Measurements from ENCODE around the gene CNST.

CNST gene, protein sequence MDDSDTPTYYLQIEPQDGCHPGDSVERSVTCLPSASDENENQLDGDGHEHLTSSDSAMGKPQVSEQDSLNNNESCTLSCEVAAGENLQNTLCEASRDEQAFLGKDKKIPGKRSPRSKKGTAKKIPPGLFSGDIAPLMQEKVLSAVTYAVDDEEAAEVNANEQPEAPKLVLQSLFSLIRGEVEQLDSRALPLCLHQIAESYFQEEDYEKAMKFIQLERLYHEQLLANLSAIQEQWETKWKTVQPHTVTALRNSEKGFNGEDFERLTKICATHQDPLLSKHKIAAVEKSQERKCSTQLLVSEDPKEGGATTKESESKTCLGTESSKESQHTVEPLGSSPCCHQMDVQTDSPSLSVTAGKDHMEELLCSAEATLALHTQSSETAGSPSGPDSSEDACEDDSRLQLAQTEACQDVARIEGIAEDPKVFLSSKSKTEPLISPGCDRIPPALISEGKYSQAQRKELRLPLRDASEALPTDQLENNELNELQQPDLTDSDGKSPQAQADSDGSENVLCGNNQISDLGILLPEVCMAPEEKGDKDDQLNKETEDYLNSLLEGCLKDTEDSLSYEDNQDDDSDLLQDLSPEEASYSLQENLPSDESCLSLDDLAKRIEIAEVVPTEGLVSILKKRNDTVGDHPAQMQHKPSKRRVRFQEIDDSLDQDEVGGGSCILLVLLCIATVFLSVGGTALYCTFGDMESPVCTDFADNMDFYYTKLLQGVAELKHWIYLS

GRCh38 chr1:246566128-246566812 is at the start of gene CNST, which contains the start of gene TFB2M:
TSS of gene CNST (plus strand) at chr1:246566456. CDS start at chr1:246591563, 25,107 bp downstream.
TSS of gene TFB2M (minus strand) at chr1:246566261. CDS start at chr1:246566138, 123 bp downstream.
- peak; percentile 99 for DNase-seq (ENCODE audit: low spot score)

DNA sequence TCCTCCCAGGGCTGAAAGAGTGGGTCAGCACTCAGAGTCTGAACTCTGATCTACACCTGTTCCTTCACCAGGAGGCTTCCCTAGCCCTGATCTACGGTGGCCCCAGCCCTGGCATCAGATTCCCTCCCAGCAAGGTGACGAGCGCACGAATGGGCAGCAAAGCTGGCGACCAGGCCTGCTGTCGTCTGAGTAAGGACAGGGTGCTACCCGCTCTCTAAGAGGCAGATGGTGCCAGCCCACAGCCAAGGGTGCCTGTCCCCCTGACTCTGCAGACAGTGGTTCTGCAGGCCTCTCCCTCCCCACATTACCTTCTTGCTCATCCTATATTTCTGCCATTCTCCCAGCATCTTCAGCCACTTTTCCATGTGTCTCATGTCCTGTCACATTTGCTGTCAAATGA is 48.9 kb upstream of the CNST start:
- DNase-seq (ENCODE audit: low spot score): no peak

- DNase-seq (ENCODE audit: low spot score): no peak
These were observed 47.6 kb upstream of the CNST start for GRCh38 chr1:246518456-246519205.

DNA sequence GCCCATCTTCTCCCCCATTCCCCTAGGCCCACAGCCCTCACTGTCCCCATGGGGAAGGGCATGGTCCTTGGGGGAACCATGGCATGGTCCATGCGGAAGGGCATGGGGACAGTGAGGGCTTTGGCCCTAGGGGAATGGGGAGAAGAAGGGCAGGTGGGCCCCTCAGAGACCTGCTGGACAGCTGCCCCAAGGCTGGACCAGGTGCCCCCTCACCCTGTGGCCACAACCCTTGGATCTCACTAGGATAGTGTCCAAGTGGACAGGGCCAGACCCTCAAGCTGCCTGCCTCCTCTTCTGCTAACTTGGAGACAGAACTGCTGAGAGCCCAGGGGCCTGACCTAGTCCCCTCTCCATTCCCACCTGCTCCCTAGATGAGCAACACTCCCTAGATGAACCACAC is 46.7 kb upstream of the CNST start:
- DNase-seq (ENCODE audit: low spot score): no peak

DNA sequence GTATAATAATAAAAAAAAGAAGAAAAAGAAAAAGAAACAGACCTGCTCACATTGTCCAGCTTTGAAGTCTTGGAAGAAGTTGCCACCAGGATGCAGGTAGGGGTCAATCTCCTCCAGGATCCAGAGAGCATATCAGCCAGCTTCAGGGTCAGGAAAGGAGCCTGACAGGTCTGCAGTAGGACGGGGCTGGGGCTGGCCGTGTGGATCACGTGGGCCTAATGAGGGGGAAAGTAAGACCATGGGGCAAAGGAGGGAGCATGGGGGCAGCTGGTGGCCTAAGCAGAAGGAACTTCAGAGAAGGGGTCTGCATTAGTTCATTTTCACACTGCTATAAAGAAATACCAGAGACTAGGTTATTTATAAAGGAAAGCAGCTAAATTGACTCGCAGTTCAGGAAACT is 39.9 kb upstream of the CNST start:
- no peak for DNase-seq (ENCODE audit: low spot score)

GRCh38 chr1:246526915-246527314 is 39.3 kb upstream of the CNST start:
- DNase-seq (ENCODE audit: low spot score): no peak

DNA sequence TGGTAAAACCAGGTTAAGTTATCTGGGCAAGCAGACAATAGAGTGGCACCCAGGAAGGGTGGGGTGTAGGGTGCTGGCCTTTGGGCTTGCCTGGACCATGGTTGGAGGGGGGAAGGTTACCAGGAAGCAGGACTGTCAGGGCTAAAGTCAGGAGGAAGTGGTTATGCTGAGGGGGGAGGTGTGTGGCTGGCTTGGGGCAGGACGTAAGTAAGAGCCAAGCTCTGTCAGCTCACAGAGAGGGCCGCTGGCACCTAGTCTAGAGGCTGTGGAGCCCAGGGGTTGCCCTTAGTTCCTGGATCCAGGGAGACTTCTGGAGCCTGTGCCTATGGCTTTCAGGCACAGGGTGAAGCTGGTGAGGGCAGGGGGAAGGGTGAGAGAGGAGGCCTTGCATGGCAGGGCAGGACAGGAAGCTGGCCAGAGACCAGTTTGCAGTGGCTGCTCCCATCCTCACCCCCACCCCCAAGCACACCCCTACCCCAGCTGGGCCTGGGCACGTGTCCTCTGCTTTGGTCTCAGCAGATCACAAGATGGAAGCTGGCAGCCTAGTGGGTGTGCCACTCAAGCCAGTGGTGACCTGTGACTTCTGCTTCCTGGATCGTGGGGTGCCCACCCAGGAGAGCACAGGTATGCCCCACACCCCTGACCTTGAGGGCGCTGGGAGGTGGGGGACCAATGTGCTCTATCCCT is 38.7 kb upstream of the CNST start:
- DNase-seq (ENCODE audit: low spot score): no peak

GRCh38 chr1:246528933-246529731 is 37.1 kb upstream of the CNST start:
- DNase-seq (ENCODE audit: low spot score): no peak

- DNase-seq (ENCODE audit: low spot score): no peak
These were observed 35.8 kb upstream of the CNST start for GRCh38 chr1:246530482-246530881.

DNA sequence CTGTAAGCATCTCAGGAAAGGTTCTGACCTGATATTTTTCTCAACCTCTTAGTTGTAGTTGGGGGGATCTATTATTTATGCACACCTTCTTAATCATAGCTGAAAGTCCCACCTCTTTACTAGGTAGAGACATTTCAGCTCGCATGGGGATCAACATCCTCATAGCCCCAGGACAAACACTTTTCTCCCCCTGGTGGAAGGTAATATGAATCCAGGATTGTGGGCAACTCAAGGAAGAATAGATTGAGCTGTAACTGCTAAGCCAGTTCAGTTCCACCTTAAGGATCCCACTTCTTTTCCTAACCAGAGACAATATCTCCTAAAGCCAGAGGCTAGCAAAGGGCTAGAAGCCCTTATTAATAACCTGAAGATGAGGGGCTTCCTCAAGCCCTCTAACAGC is 33.7 kb upstream of the CNST start:
- no peak for DNase-seq (ENCODE audit: low spot score)

- no peak for DNase-seq (ENCODE audit: low spot score)
These were observed 32.8 kb upstream of the CNST start for GRCh38 chr1:246533371-246533905.

GRCh38 chr1:246534114-246534513 is 32.1 kb upstream of the CNST start:
- no peak for DNase-seq (ENCODE audit: low spot score)

DNA sequence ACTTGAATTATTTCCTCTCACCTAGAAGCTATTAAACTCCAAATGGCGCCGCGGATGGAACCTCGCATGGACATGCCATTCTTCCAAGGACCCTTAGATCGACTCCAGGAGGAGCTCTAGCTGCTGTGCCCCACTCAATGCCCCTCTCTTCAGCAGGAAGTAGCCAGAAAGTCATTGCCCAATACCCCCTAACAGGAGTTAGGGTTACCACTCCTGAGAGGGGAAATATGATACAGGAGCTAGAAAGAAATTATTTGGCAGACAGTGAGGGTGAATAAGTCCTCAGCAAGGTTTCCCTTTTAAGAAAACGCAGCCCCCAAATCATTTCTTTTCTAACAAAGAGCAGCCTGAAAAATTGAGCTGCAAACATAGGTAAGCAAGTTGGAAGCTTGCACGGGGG is 28.8 kb upstream of the CNST start:
- no peak for DNase-seq (ENCODE audit: low spot score)

DNA sequence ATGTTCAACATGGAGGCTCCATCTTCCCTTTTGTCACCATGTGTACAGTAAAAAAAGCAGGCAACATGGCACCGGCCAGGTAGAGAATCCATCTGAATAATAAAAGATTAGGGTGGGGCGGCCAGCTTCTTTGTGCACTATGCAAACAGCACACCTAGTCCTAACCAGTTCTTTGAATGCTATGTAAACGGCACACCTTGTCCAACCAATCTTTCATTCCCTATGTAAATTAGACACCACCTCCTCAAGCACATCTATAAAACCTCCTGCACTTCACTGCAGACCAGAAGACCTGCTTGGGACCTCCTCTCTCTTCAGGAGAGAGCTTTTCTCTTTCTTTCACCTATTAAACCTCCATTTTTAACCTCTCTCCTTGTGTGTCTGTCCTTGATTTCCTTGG is 28.4 kb upstream of the CNST start:
- no peak for DNase-seq (ENCODE audit: low spot score)

DNA sequence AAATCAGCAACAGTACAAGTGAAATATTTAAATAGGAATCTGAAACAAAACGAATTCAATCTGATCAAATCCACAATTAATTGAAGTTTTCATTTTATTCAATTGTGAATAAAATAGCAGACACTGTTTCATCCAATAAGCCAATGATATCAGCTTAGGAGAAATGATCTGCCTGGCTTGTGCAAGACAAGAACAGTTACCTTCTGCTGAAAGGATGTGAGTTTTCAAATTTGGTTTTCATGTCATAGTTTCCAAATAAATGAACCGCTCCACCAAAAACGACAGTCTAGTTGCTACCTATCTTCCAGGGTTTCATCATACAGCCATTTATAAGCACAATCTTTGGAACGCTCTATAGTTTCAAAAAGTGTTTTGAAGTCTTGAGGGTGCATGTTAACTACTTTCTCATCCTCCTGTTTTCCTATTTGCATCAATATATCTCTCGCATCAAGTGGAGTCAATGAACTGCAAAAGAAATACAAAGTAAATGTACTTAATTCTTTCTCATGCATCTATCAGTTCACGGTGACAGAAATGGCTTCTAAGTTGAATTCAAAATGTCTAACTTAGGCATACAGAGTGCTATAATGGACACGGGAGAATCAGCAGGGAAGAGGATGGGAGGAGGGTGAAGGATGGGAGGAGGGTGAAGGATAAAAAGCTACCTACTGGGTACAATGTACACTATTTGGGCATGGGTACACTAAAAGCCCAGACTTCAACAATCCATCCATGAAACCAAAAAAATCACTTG is 25.3 kb upstream of the CNST start:
- no peak for DNase-seq (ENCODE audit: low spot score)

DNA sequence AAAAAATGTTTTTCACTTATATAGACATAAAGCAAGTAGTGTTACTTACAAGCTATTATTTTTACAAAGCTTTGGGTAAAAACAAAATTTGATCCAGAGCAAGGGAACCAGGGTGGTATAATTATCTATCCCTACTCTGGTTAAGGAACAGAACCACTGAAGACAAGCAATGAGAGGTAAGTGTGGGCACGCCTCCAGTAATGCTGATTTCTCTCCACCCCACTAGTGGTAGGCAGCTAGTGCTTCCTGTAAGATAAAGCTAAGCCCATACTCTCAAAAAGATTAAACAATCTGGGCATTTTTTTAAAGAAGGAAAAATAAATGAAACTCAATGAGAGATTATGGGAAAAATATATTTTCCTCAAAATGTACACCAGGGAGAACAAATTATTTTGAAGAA is 22.3 kb upstream of the CNST start:
- DNase-seq (ENCODE audit: low spot score): no peak

- DNase-seq (ENCODE audit: low spot score): no peak
These were observed 16.6 kb upstream of the CNST start for GRCh38 chr1:246549665-246550064.

GRCh38 chr1:246550402-246550801 is 15.9 kb upstream of the CNST start:
- no peak for DNase-seq (ENCODE audit: low spot score)

DNA sequence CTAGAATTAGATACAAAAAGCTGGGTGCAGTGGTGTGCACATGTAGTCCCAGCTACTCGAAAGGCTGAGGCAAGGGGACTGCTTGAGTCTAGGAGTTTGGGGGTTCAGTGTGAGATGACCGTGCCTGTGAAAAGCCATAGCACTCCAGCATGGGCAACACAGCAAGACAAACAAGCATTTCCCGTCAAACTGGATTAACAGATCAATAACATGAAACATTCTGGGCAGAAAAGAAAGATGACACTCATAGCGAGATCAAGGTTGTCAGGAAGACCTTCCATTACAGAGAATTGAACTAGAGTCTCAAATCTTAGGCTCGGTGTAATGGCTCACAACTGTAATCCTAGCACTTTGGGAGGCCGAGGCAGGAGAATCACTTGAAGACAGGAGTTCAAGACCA is 14.1 kb upstream of the CNST start:
- no peak for DNase-seq (ENCODE audit: low spot score)

- no peak for DNase-seq (ENCODE audit: low spot score)
These were observed 12.1 kb upstream of the CNST start for GRCh38 chr1:246554201-246554600.
